Uterus (tissue), 4 donors: ENCODE data around the gene NBR1. TPM values are rescaled to one million over a fixed set of nuclear protein-coding genes. Genes with fewer than 3 reads are reported as not detected.
"Not testable (repeated sequence)": the region's sequence is repeated elsewhere in the genome, so short reads cannot be mapped to it uniquely, and the experiment has no call there.

Experiments used
- DNase-seq, 2 donors: peaks; one replicate each; pipeline ENCODE4 v3.0.0-alpha.2; 2019 to 2020
- H3K27ac ChIP-seq, 2 donors: fragments of 200-600 bp; sonication (generic); 1 replicate in 1 of 2; 2 replicates in 1 of 2; pipeline ENCODE4 v1.5.1; 2016 to 2018
- H3K27me3 ChIP-seq, 2 donors: fragments of 200-600 bp; sonication (generic); one replicate each; pipeline ENCODE4 v1.5.1; 2018 to 2019; ENCODE audit warnings: control low read depth in 1 of 2
- H3K36me3 ChIP-seq, 2 donors: fragments of 200-600 bp; sonication (generic); one replicate each; pipeline ENCODE4 v1.5.1; 2019; ENCODE audit warnings: control low read depth in 1 of 2
- H3K4me1 ChIP-seq, 2 donors: fragments of 200-600 bp; sonication (generic); one replicate each; pipeline ENCODE4 v1.5.1; 2018 to 2019; ENCODE audit warnings: control low read depth in 1 of 2
- H3K4me3 ChIP-seq, 2 donors: fragments of 200-600 bp; sonication (generic); 1 replicate in 1 of 2; 2 replicates in 1 of 2; pipeline ENCODE4 v1.5.1; 2018 to 2019; ENCODE audit warnings: mild to moderate bottlenecking in 1 of 2
- H3K9me3 ChIP-seq, 2 donors: fragments of 200-600 bp; sonication (generic); one replicate each; pipeline ENCODE4 v1.5.1; 2019; ENCODE audit warnings: control low read depth in 1 of 2
- POLR2A ChIP-seq, 2 donors: fragments of 450-650 bp; IDR thresholded peaks; one replicate each; pipeline ENCODE4 v1.6.1; 2016; ENCODE audit warnings: antibody characterized with exemption in 2 of 2, mild to moderate bottlenecking in 1 of 2, moderate library complexity in 1 of 2
- intact Hi-C: fragments of 100-400 bp; cut with DNase I; formaldehyde crosslinking; loops from one replicate; pipeline ENCODE4 v1.15.1; 2023; ENCODE audit warnings: low total_unique reads
- total RNA-seq, 4 donors: library from RNA; depleted of rRNA in 3 of 4; stranded (reverse); fragments of >200 nt in 3 of 4; gene quantifications; one replicate each; pipeline versions ENCODE4 v1.1.0 to v1.2.4, GENCODE V29; 2014 to 2023
- TF ChIP-seq, protein P1 (sequence below), 4 experiments: fragments of 200-600 bp in 2 of 4; fragments of 450-650 bp in 2 of 4; sonication (generic) in 2 of 4; IDR thresholded peaks; one replicate each; pipeline ENCODE4 v1.5.1; 2016 to 2019; ENCODE audit warnings: antibody characterized with exemption in 4 of 4, mild to moderate bottlenecking in 2 of 4, moderate library complexity in 1 of 4
- donor health status: DM: yes; HTN: yes; CAD: no.

NBR1 gene
- total RNA-seq, 4 donors from 2014 or later: 30.0 to 126 (median 67.2) TPM

DNA sequence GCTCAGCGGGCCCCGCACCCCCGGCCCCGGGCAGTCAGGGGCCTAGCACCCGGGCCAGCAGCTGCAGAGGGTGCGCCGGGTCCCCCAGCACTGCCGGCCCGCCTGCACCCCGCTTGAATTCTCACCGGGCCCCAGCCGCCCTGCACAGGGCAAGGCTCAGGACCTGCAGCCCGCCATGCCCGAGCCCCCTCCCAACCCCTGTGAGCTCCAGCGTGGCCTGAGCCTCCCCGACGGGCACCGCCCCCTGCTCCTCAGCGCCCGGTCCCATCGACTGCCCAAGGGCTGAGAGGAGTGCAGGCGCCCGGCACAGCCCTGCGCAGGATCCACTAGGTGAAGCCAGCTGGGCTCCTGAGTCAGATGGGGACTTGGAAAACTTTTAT, 44.1 kb upstream of the NBR1 start:
- H3K27ac ChIP-seq: no peak overlapping the region

GRCh38 chr17:43127333-43127876, 43.6 kb upstream of the NBR1 start:
- H3K9me3 ChIP-seq, H3K36me3 ChIP-seq, H3K4me3 ChIP-seq, intact Hi-C loops, H3K4me1 ChIP-seq, DNase-seq, H3K27ac ChIP-seq, H3K27me3 ChIP-seq: not testable (repeated sequence)

More for the DNA sequence above, 44.1 kb upstream of the NBR1 start:
- peaks cover 0 to 6% of the 10 kb centered on the region in 2 donors for H3K4me1 ChIP-seq
- intact Hi-C loops: no loop called here
- no peak for TF ChIP-seq POLR2A (IDR thresholded peaks at IDR 0.05)
- TF ChIP-seq, protein P1, sequence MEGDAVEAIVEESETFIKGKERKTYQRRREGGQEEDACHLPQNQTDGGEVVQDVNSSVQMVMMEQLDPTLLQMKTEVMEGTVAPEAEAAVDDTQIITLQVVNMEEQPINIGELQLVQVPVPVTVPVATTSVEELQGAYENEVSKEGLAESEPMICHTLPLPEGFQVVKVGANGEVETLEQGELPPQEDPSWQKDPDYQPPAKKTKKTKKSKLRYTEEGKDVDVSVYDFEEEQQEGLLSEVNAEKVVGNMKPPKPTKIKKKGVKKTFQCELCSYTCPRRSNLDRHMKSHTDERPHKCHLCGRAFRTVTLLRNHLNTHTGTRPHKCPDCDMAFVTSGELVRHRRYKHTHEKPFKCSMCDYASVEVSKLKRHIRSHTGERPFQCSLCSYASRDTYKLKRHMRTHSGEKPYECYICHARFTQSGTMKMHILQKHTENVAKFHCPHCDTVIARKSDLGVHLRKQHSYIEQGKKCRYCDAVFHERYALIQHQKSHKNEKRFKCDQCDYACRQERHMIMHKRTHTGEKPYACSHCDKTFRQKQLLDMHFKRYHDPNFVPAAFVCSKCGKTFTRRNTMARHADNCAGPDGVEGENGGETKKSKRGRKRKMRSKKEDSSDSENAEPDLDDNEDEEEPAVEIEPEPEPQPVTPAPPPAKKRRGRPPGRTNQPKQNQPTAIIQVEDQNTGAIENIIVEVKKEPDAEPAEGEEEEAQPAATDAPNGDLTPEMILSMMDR (IDR thresholded peaks at IDR 0.05): no peak
- no peaks in the 10 kb centered on the region for H3K9me3 ChIP-seq
- H3K27me3 ChIP-seq: no peaks in the 10 kb centered on the region
- no peak for DNase-seq
- H3K4me3 ChIP-seq: no peak overlapping the region
- no peaks in the 10 kb centered on the region for H3K36me3 ChIP-seq

- Histone ChIP-seq H3K36me3 (no peaks in the 10 kb centered on the region), H3K4me3 (no peak overlapping the region), H3K4me1 (peaks cover 0 to under 1% of the 10 kb centered on the region in 2 donors), H3K27me3 (no peaks in the 10 kb centered on the region), H3K27ac (peak overlapping the region in 1 of 2 donors; percentile 48), H3K9me3 (no peaks in the 10 kb centered on the region)
- TF ChIP-seq POLR2A (IDR thresholded peaks at IDR 0.05): no peak
- TF ChIP-seq, protein P1 (IDR thresholded peaks at IDR 0.05): no peak
- intact Hi-C loops: no loop called here
- DNase-seq: no peak
Observed at GRCh38 chr17:43129671-43130010, 41.4 kb upstream of the NBR1 start.

- Histone ChIP-seq H3K27me3 (no peaks in the 10 kb centered on the region), H3K27ac (no peak overlapping the region), H3K9me3 (no peaks in the 10 kb centered on the region), H3K36me3 (no peaks in the 10 kb centered on the region), H3K4me3 (no peak overlapping the region), H3K4me1 (no peaks in the 10 kb centered on the region)
- intact Hi-C loops: no loop called here
- no peak for DNase-seq
- no peak for TF ChIP-seq POLR2A (IDR thresholded peaks at IDR 0.05)
- TF ChIP-seq, protein P1 (IDR thresholded peaks at IDR 0.05): no peak
Observed at GRCh38 chr17:43132117-43132516, 38.9 kb upstream of the NBR1 start.

DNA sequence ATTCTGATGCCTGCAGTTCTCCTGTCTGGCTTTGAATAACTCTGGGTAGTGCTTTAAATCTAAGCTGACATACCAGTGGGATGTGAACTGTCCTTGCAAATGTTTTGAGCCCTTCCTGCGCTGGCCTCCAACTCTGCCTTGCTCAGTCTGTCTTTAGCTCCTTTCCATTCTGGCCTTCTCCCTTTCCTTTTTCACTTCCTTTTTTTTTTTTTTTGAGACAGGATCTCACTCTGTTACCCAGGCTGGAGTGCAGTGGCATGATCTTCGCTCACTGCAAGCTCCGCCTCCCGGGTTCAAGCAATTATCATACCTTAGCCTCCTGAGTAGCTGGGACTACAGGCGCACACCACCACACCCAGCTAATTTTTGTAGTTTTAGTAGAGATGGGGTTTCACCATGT, 37.6 kb upstream of the NBR1 start:
- H3K27me3 ChIP-seq, H3K4me1 ChIP-seq, H3K4me3 ChIP-seq, H3K9me3 ChIP-seq, H3K36me3 ChIP-seq, DNase-seq, intact Hi-C loops, H3K27ac ChIP-seq: not testable (repeated sequence)

GRCh38 chr17:43134774-43135453, 36.1 kb upstream of the NBR1 start:
- TF ChIP-seq POLR2A (IDR thresholded peaks at IDR 0.05): no peak
- TF ChIP-seq, protein P1 (IDR thresholded peaks at IDR 0.05): no peak
- H3K4me3 ChIP-seq: no peak overlapping the region
- no peak for DNase-seq
- no peaks in the 10 kb centered on the region for H3K4me1 ChIP-seq
- H3K9me3 ChIP-seq: no peaks in the 10 kb centered on the region
- H3K27ac ChIP-seq: no peak overlapping the region
- H3K36me3 ChIP-seq: no peaks in the 10 kb centered on the region
- H3K27me3 ChIP-seq: no peaks in the 10 kb centered on the region
- intact Hi-C loops: no loop called here
